RWPE1 (cell line): Measurements from ENCODE around the gene STBD1.
"Not testable (repeated sequence)": the region's sequence is repeated elsewhere in the genome, so short reads cannot be mapped to it uniquely, and the experiment has no call there.

Source experiments
- CTCF ChIA-PET: fragments of 350-600 bp; sonication (Branson Sonifier 250); formaldehyde crosslinking; extraction: SDS; loops from one replicate; lab custom pipeline; 2021; lab: Yijun Ruan, JAX
- POLR2A ChIA-PET: fragments of 400-600 bp; formaldehyde crosslinking; extraction: SDS; loops from one replicate; lab custom pipeline; 2020; ENCODE audit warnings: antibody characterized with exemption; ENCODE audit not compliant: low non-redundant PET; lab: Yijun Ruan, JAX
- DNase-seq: peaks from one replicate; pipeline ENCODE4 v3.0.0; 2012; ENCODE audit warnings: low spot score
- H3K27ac ChIP-seq: fragments of 450-650 bp; 2 replicates; pipeline ENCODE4 v1.5.1; 2017
- CTCF ChIP-seq: fragments of 450-650 bp; conservative IDR thresholded peaks from 2 replicates; pipeline ENCODE4 v1.5.1; 2017; ENCODE audit warnings: low read depth, mild to moderate bottlenecking

STBD1 gene

GRCh38 chr4:76357981-76358380 is 51.4 kb downstream of the STBD1 start:
- no peak overlapping the region for H3K27ac ChIP-seq
- no peak for TF ChIP-seq CTCF
- no peak for DNase-seq
- ChIA-PET POLR2A (no interaction called here), CTCF (no interaction called here)

GRCh38 chr4:76359881-76360466 is 53.4 kb downstream of the STBD1 start:
- DNase-seq, H3K27ac ChIP-seq, POLR2A ChIA-PET, CTCF ChIA-PET: not testable (repeated sequence)
